Measurements from ENCODE around the gene DBP. TPM values are rescaled to one million over a fixed set of nuclear protein-coding genes. Genes with fewer than 3 reads are reported as not detected.

DBP gene
- total and polyA plus RNA-seq, 2 of the 13 experiments (the other 11 are each of a cell fraction or from before 2014, with no cell fraction given): 1.7 to 5.8 TPM

DNA sequence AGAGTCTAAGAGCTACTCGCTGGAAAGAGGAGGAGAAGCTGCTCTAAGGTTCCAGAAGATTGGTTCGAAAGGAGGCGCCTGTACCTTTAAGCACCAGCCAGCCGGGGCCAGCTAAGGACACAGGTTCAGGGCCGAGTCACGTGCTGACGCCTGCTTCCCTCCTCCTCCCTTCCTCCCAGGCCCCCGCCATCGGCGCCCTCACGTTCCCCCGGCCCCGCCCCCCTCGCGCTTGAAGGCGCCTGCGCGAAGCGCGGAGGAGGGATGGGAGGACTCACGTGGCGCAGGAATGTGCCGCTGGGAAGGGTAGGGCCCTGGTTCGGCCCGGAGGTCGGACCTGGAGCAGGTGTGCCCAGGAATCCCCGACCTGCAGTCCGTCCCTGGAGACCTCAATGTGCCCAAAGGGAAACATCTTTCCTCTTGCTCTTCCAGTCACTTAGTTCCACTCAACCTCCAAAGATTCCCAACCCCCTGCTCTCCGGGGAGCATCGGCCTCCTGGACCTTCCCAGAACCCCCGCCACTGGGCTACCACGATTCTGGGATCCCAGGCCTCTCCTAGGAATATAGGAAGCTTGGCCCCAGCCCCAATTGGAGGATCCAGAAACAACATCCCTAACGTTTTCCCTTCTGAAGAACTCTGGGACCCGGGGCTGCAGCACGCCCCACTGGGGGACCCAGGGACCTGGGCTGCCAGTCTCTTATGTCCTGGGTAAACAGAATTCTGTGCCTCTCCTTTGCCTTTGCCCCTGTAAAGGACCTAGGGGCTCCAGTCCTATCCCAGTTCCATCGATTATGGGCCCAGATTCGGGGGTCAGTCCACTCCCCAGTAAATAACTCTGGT lies 2.5 kb downstream of the DBP start (continued):
- TF ChIP-seq CHD4 (IDR thresholded peaks at IDR 0.05; ENCODE audit: borderline replicate concordance, low read length) (peak; percentile 78; the same call in 1 of the 2 replicates), SCMH1 (CRISPR knock-in tag; IDR thresholded peaks at IDR 0.05; ENCODE audit: borderline replicate concordance) (no peak), ZFP1 (CRISPR knock-in tag; IDR thresholded peaks at IDR 0.05) (no peak), ZC3H4 (CRISPR knock-in tag; IDR thresholded peaks at IDR 0.05; ENCODE audit: borderline replicate concordance) (peak; percentile 84; the same call in 1 of the 2 replicates), ZNF780A (CRISPR knock-in tag; IDR thresholded peaks at IDR 0.05) (no peak), ZNF687 (CRISPR knock-in tag; IDR thresholded peaks at IDR 0.05) (peak; percentile 96), ZZZ3 (CRISPR knock-in tag; IDR thresholded peaks at IDR 0.05; ENCODE audit: borderline replicate concordance) (no peak), EP300 (IDR thresholded peaks at IDR 0.05; ENCODE audit: low read depth in 2 of 2, low read length in 2 of 2) (0 out of 4 replicates have a peak, but pooled peaks of 1 of the 2 experiments have one; percentile 15), EP300 (CRISPR knock-in tag; IDR thresholded peaks at IDR 0.05; ENCODE audit: borderline replicate concordance) (peak; percentile 35; the same call in 1 of the 2 replicates), ZEB1 (IDR thresholded peaks at IDR 0.05; ENCODE audit: insufficient replicate concordance, low read depth) (peak; percentile 14), TARDBP (CRISPR knock-in tag; IDR thresholded peaks at IDR 0.05) (0 out of 2 replicates have a peak, but pooled peaks have one; percentile 59), TGIF2 (CRISPR knock-in tag; IDR thresholded peaks at IDR 0.05) (no peak), CHD2 (IDR thresholded peaks at IDR 0.05; ENCODE audit: low read depth, low read length) (peak; percentile 48; the same call in 1 of the 2 replicates), HOXA3 (CRISPR knock-in tag; IDR thresholded peaks at IDR 0.05) (no peak), ZNF879 (CRISPR knock-in tag; IDR thresholded peaks at IDR 0.05) (no peak), NCOA1 (CRISPR knock-in tag; IDR thresholded peaks at IDR 0.05) (peak; percentile 81; the same call in 1 of the 2 replicates), TBX3 (IDR thresholded peaks at IDR 0.05; ENCODE audit: borderline replicate concordance) (peak; percentile 67), ZNF572 (CRISPR knock-in tag; IDR thresholded peaks at IDR 0.05) (no peak)
- TF ChIP-seq, protein P1, sequence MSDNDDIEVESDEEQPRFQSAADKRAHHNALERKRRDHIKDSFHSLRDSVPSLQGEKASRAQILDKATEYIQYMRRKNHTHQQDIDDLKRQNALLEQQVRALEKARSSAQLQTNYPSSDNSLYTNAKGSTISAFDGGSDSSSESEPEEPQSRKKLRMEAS (IDR thresholded peaks at IDR 0.05): peak; percentile 96
- TF ChIP-seq, protein P2, sequence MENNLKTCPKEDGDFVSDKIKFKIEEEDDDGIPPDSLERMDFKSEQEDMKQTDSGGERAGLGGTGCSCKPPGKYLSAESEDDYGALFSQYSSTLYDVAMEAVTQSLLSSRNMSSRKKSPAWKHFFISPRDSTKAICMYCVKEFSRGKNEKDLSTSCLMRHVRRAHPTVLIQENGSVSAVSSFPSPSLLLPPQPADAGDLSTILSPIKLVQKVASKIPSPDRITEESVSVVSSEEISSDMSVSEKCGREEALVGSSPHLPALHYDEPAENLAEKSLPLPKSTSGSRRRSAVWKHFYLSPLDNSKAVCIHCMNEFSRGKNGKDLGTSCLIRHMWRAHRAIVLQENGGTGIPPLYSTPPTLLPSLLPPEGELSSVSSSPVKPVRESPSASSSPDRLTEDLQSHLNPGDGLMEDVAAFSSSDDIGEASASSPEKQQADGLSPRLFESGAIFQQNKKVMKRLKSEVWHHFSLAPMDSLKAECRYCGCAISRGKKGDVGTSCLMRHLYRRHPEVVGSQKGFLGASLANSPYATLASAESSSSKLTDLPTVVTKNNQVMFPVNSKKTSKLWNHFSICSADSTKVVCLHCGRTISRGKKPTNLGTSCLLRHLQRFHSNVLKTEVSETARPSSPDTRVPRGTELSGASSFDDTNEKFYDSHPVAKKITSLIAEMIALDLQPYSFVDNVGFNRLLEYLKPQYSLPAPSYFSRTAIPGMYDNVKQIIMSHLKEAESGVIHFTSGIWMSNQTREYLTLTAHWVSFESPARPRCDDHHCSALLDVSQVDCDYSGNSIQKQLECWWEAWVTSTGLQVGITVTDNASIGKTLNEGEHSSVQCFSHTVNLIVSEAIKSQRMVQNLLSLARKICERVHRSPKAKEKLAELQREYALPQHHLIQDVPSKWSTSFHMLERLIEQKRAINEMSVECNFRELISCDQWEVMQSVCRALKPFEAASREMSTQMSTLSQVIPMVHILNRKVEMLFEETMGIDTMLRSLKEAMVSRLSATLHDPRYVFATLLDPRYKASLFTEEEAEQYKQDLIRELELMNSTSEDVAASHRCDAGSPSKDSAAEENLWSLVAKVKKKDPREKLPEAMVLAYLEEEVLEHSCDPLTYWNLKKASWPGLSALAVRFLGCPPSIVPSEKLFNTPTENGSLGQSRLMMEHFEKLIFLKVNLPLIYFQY (CRISPR knock-in tag; IDR thresholded peaks at IDR 0.05; ENCODE audit: borderline replicate concordance): peak; percentile 94

All from HepG2 (cell line).